HepG2 (cell line): Measurements from ENCODE around the gene AP1M2.

Source experiments
- ATRX ChIP-seq: sonication (generic); formaldehyde crosslinking; IDR thresholded peaks from 2 replicates; pipeline ENCODE4 v1.4.0; 2020; ENCODE audit warnings: missing genetic modification reagents, borderline replicate concordance
- CBX5 ChIP-seq: sonication (generic); formaldehyde crosslinking; IDR thresholded peaks from 2 replicates; pipeline ENCODE4 v1.4.0; 2020; ENCODE audit warnings: missing genetic modification reagents, borderline replicate concordance
- ELF4 ChIP-seq: sonication (generic); formaldehyde crosslinking; IDR thresholded peaks from 2 replicates; pipeline ENCODE4 v1.5.0; 2020; ENCODE audit warnings: missing genetic modification reagents, mild to moderate bottlenecking, moderate library complexity, borderline replicate concordance
- NCOA2 ChIP-seq: sonication (generic); formaldehyde crosslinking; IDR thresholded peaks from 2 replicates; pipeline ENCODE4 v1.8.0; 2022; ENCODE audit warnings: inconsistent platforms
- RXRB ChIP-seq: IDR thresholded peaks from 2 replicates; pipeline ENCODE4 v1.6.1; 2016; ENCODE audit warnings: borderline replicate concordance, missing genetic modification reagents, missing compliant biosample characterization
- WIZ ChIP-seq: sonication (generic); formaldehyde crosslinking; IDR thresholded peaks from 2 replicates; pipeline ENCODE4 v1.5.1; 2020; ENCODE audit warnings: mild to moderate bottlenecking, missing genetic modification reagents
- ZNF33A ChIP-seq: sonication (generic); formaldehyde crosslinking; IDR thresholded peaks from 2 replicates; pipeline ENCODE4 v1.5.1; 2020; ENCODE audit warnings: missing genetic modification reagents, mild to moderate bottlenecking, moderate library complexity, borderline replicate concordance
- TF ChIP-seq, protein P1 (sequence below): sonication (generic); formaldehyde crosslinking; IDR thresholded peaks from 2 replicates; pipeline ENCODE4 v1.5.0; 2020; ENCODE audit warnings: mild to moderate bottlenecking, missing genetic modification reagents, moderate library complexity

DNA sequence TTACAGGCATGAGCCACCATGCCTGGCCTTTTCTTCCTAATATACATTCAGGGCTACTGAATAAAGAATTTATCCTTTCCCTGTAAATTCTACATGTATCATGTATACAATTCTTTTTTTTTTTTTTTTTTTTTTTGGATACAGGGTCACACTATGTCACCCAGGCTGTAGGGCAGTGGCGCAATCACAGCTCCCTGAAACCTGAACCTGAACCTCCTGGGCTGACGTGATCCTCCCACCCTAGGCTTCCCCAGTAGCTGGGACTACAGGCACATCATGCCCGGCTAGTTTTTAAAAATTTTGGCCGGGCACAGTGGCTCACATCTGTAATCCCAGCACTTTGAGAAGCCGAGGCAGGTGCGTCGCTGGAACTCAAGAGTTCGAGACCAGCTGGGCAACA lies 31.7 kb upstream of the AP1M2 start:
- TF ChIP-seq WIZ (CRISPR knock-in tag) (no peak), CBX5 (CRISPR knock-in tag) (no peak), RXRB (CRISPR knock-in tag) (no peak), ZNF33A (CRISPR knock-in tag) (no peak), ATRX (no peak), NCOA2 (CRISPR knock-in tag) (no peak), ELF4 (CRISPR knock-in tag) (no peak)
- TF ChIP-seq, protein P1, sequence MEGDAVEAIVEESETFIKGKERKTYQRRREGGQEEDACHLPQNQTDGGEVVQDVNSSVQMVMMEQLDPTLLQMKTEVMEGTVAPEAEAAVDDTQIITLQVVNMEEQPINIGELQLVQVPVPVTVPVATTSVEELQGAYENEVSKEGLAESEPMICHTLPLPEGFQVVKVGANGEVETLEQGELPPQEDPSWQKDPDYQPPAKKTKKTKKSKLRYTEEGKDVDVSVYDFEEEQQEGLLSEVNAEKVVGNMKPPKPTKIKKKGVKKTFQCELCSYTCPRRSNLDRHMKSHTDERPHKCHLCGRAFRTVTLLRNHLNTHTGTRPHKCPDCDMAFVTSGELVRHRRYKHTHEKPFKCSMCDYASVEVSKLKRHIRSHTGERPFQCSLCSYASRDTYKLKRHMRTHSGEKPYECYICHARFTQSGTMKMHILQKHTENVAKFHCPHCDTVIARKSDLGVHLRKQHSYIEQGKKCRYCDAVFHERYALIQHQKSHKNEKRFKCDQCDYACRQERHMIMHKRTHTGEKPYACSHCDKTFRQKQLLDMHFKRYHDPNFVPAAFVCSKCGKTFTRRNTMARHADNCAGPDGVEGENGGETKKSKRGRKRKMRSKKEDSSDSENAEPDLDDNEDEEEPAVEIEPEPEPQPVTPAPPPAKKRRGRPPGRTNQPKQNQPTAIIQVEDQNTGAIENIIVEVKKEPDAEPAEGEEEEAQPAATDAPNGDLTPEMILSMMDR = no peak
